PC-9 (cell line): Measurements from ENCODE around the gene IDI2.

ENCODE experiments used
- CTCF ChIP-seq: fragments of 200-600 bp; sonication (generic); conservative IDR thresholded peaks from 2 replicates; pipeline ENCODE4 v1.6.1; 2017; ENCODE audit warnings: mixed run types, antibody characterized with exemption, mild to moderate bottlenecking, moderate library complexity
- EZH2 ChIP-seq: fragments of 200-600 bp; sonication (generic); IDR thresholded peaks from 2 replicates; pipeline ENCODE4 v1.8.0; 2017; ENCODE audit warnings: antibody characterized with exemption, low read depth

GRCh38 chr10:1057106-1057657, 31.5 kb upstream of the IDI2 start:
- no peak for TF ChIP-seq EZH2
- no peak for TF ChIP-seq CTCF
